HG03103 (cell line): Measurements from ENCODE around the gene AQR.

ENCODE experiments used
- ATAC-seq: cut with Tn5 transposase; IDR thresholded peaks from one replicate; pipeline ENCODE4 v1.9.1; 2021; ENCODE audit warnings: low read depth; ENCODE audit not compliant: unreplicated experiment

The AQR gene

GRCh38 chr15:34883633-34884032 is 85.9 kb downstream of the AQR start:
- no peak for ATAC-seq

- ATAC-seq: no peak
Measured at GRCh38 chr15:34883042-34883441, 86.5 kb downstream of the AQR start.

- ATAC-seq: no peak
Measured at GRCh38 chr15:34879107-34879506, 90.4 kb downstream of the AQR start.

- no peak for ATAC-seq
Measured at GRCh38 chr15:34876640-34877039, 92.9 kb downstream of the AQR start.

DNA sequence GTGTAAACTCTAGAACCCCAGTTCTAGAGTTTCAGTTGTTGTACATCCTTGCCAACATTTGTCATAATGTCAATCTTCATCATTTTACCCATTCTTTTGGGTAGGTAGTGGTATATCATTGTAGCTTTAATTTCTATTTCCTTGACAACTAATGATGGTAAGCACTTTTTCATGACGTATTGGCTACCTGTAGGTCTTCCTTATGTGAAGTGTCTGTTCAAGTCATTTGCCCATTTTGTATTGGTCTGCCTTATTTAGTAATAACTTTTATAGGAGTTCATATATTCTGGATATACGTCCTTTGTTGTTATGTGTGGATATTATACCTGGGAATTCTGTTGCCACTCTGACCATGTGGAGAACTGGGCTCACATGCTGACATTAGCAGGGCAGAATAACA is 100.4 kb downstream of the AQR start:
- ATAC-seq: no peak

- no peak for ATAC-seq
Measured at GRCh38 chr15:34865531-34865930, 104.0 kb downstream of the AQR start.

GRCh38 chr15:34861214-34861613 is 108.3 kb downstream of the AQR start:
- ATAC-seq: no peak

DNA sequence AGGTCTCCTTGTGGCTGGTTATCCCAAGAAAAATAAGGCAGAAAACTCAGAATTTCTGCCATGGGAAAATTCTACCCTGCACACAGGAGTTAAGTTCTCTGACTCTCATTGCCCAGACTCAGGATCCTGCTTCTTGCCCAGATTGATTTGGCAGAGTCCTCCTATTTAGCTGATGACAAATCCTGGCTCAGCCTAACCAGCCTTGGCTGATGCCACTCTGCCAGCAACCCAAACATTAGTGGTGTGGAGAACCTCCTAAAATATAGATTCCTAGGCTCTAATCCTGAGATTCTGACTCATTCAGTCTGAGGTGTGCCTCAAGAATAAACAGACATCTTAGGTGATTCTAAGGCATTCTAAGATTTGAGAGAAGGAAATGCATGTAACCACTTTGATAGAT is 113.6 kb downstream of the AQR start:
- ATAC-seq: no peak

DNA sequence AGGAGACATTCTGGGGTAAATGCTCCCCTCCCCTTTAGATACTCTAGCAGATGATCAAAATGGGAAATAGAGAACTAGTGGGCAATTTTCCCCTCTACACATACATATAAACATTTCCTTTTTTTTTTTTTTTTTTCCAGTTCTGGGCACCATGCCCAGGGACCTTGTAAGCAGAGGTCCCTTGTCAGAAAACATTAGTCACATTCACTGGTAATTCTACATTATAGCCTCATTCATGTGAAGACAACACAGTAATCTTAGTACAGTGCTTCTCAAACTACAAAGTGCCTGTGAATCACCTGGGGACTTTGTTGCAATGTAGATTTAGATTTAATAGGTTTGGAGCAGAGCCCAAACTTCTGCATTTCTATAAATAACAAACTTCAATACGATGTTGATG is 114.1 kb downstream of the AQR start:
- ATAC-seq: no peak

DNA sequence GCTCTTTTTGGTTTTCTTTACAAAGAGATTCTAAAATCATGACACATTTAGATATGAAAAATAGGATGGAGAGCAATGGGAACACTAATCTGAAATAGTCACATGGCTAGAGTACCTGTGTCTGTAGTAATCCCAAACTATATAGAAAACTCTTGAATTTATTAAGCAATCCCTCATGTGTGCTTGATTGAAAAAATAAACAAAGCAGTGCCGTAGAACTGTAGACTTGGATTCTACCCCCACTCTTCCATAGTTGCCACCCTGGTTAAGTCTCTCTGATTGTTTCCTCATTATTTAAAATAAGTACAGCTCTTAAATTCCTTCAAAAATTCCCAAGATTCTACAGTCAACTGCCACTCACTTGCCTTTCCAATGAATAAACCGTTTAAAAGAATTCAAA is 115.3 kb downstream of the AQR start:
- ATAC-seq: no peak

GRCh38 chr15:34853001-34853758 is 116.4 kb downstream of the AQR start:
- ATAC-seq: no peak

- ATAC-seq: no peak
Measured at GRCh38 chr15:34851751-34852150, 117.8 kb downstream of the AQR start.

- no peak for ATAC-seq
Measured at GRCh38 chr15:34851007-34851406, 118.5 kb downstream of the AQR start.

DNA sequence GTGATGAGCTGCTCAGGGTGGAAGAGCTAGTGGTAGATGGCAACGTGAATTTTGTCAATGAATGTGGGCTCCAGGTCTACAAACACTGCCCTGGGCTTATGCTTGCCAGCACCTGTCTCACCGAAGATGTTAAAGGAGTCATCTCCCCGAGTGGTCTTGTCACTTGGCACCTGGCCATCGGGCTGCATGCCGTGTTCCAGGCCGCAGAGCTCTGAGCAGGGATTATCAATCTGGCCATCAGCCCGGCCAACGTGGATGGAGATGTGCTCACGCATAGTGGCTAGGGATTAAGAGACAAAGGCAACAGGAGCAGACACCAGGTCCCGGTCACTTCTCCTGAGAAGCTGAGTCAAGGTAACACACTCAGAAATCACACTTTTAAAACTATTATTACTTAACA is 119.4 kb downstream of the AQR start:
- no peak for ATAC-seq

- no peak for ATAC-seq
Measured at GRCh38 chr15:34849364-34849959, 120.1 kb downstream of the AQR start.

- no peak for ATAC-seq
Measured at GRCh38 chr15:34847598-34847997, 121.9 kb downstream of the AQR start.

GRCh38 chr15:34841262-34841725 is 128.2 kb downstream of the AQR start:
- no peak for ATAC-seq

- no peak for ATAC-seq
Measured at GRCh38 chr15:34838282-34838681, 131.3 kb downstream of the AQR start.

GRCh38 chr15:34837246-34838016 is 132.1 kb downstream of the AQR start:
- no peak for ATAC-seq

DNA sequence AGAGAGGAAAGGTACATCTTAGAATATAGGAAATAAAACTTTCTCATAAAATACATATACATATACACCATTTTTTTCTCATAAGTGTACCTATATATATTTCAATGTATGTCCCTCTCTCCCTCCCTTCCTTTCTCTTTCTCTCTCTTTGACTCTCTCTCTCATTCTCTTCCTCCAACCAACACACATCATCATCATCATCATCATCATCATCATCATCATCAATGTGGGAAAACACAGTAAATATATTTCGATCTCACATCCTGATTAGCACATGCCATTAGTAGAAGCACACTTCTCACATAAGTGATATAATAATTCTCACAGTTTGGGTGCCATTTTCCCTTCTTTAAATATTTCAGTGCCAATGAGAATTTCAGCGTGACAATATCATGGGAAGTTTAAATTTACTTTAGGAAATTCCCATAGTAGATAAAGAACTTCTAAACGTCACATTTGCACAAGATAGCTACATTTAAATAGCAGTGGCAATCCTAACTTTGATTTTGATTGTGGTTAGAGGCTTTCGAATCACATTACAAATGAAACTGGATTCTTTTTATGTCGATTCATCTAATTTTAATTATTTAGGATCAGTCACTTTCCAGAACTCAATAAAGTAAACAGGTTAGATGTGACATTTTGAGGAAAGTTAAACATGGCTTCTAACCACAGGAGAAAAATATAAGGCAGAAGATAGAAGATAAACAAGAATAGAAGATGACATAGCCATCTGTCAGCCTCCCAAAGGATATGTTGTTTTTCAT is 141.2 kb downstream of the AQR start:
- no peak for ATAC-seq

DNA sequence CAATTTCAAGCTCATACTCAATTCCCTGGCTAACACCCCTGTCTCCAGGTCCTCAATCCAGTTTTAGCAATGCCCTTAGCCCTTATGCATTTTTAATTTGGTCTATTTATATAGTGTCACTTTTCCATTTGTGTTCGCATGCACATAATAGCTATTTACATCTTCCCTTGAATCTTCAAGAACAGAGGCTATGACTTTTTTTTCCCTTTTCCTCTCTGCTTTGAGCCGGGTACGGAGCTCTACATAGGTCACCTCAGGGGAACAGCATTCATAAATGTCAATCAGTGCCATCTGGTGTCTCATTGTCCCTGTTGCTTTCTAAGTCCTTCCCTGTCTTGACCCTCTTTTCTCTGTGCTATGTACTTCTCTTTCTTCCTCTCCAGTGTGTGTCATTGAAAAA is 147.7 kb downstream of the AQR start:
- no peak for ATAC-seq
